KBM-7 (cell line): ENCODE measurements around the gene CTNND2.

Experiments used
- DNase-seq: peaks from one replicate; pipeline ENCODE4 v3.0.0-alpha.2; 2015
- in situ Hi-C: fragments of 300-500 bp; cut with MboI; formaldehyde crosslinking; loops from 2 replicates; pipeline ENCODE4 v1.14.3; 2020; ENCODE audit warnings: low sequenced_read_pairs, low pct_unique_long_range_greater_than_20kb, mixed read lengths

The CTNND2 gene

GRCh38 chr5:10981932-10982331 is 922.3 kb downstream of the CTNND2 start:
- no peak for DNase-seq
- in situ Hi-C loops: no loop called here

- in situ Hi-C loops: no loop called here
- DNase-seq: peak; percentile 15
These were observed 927.2 kb downstream of the CTNND2 start for GRCh38 chr5:10977011-10977410.

GRCh38 chr5:10975945-10976344 is 928.3 kb downstream of the CTNND2 start:
- in situ Hi-C loops: no loop called here

DNA sequence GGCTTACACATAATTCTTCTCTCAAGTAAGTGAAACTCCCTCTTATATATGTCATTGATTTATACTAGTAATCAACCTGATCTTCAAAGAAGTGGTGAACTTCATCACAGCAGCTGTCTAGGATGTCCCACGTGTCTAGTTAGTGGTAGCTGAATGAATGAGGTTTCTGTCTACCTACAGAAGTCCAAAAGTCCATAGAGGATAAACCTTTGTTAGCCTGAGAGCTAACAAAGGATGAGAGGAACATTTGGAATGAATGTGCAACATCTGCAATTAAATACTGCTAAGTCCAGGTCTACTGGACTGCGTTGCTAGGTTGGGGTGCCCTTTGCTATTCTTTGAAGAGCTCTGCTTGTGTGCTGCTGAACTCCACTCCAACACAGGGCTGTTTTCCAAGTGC is 929.4 kb downstream of the CTNND2 start:
- in situ Hi-C loops: no loop called here
- no peak for DNase-seq

More at GRCh38 chr5:10975945-10976344, 928.3 kb downstream of the CTNND2 start:
- no peak for DNase-seq

DNA sequence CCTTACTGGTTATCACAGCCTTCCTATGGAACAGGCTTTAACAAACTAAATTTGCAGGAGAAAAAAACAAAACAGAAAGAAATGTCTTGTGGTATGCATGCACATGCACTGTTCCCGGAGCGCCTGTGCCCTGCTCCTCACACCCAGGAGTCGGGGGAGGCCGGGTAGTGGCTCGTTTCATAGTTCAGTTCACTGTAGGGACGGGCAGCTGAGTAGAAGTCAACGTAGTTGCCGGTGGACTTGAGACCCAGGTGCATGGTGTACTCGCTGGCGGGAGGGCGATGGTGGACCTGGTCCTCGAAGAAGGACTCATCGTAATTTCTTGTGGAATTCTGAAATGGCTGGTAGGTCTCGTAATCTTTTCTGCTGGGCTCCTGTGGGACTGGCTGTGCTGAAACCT is 930.9 kb downstream of the CTNND2 start:
- DNase-seq: no peak
- in situ Hi-C loops: no loop called here

GRCh38 chr5:10969684-10970180 is 934.5 kb downstream of the CTNND2 start:
- no peak for DNase-seq
- in situ Hi-C loops: no loop called here

- in situ Hi-C loops: no loop called here
- DNase-seq: no peak
These were observed 939.4 kb downstream of the CTNND2 start for GRCh38 chr5:10964806-10965205.

- in situ Hi-C loops: no loop called here
- no peak for DNase-seq
These were observed 945.5 kb downstream of the CTNND2 start for GRCh38 chr5:10958728-10959127.

DNA sequence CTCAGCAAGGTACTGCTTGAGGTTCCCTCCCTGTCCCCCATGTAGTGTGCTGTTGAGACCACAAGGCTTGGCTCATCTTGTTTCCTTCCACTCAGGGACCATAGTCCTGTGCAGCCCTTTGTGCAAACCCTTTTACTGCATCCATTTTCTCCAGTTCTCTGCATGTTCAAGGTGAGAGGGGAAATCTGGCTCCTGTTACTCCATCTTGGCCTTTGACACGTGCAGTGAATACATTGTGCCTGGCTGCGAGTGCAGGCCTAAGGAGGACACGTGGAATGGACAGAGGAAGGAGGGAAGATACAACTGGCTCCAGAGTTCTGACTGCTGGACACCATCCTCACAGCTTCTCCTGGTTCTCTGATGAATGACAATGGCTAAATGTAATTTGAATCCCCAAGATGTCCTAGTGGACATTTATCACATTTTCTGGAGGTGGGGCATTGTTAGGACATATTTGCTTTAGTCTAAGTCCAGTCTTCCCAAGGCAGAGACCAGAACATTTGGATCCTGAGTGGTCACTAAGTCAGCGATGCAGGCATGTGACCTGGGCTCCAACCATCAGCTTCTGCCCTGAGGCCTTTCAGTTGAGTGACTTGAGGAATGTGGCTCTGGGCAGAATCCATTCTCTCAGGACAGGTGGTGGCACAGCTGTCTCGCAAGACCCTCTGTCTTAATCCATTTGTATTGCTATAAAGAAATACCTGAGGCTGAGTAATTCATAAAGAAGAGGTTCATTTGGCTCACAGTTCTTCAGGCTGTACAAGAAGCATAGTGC is 954.2 kb downstream of the CTNND2 start:
- in situ Hi-C loops: no loop called here
- no peak for DNase-seq

- no peak for DNase-seq
- in situ Hi-C loops: no loop called here
These were observed 958.2 kb downstream of the CTNND2 start for GRCh38 chr5:10946050-10946449.

- DNase-seq: no peak
- in situ Hi-C loops: no loop called here
These were observed 962.3 kb downstream of the CTNND2 start for GRCh38 chr5:10941900-10942299.

- no peak for DNase-seq
- in situ Hi-C loops: no loop called here
These were observed 968.0 kb downstream of the CTNND2 start for GRCh38 chr5:10936081-10936855.

- DNase-seq: no peak
These were observed 968.7 kb downstream of the CTNND2 start for GRCh38 chr5:10935536-10935935.

GRCh38 chr5:10934783-10935355 is 969.4 kb downstream of the CTNND2 start:
- DNase-seq: no peak
- in situ Hi-C loops: no loop called here

More at GRCh38 chr5:10935536-10935935, 968.7 kb downstream of the CTNND2 start:
- in situ Hi-C loops: no loop called here

GRCh38 chr5:10933121-10933520 is 971.1 kb downstream of the CTNND2 start:
- in situ Hi-C loops: no loop called here
- DNase-seq: no peak

DNA sequence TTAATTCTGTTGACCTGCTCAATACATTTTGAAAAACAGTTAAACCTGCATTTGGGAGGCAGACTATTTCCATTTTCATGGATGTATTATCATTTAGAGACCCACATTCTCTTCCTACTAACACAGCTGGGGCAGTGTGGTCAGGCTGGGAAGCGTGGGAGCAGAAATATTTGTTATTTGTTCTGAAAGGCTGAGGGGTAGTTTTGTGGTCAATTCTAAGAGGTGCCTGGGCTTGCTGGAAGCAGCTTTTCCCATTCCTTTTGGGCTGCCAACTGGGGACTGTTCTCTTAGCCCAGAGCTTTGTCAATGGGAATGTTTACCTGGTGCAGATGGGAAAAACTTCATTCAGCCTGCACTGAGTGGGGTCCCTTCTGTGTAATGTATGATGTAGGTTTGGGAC is 971.8 kb downstream of the CTNND2 start:
- DNase-seq: no peak
- in situ Hi-C loops: no loop called here

- no peak for DNase-seq
- in situ Hi-C loops: no loop called here
These were observed 976.6 kb downstream of the CTNND2 start for GRCh38 chr5:10927608-10928007.

DNA sequence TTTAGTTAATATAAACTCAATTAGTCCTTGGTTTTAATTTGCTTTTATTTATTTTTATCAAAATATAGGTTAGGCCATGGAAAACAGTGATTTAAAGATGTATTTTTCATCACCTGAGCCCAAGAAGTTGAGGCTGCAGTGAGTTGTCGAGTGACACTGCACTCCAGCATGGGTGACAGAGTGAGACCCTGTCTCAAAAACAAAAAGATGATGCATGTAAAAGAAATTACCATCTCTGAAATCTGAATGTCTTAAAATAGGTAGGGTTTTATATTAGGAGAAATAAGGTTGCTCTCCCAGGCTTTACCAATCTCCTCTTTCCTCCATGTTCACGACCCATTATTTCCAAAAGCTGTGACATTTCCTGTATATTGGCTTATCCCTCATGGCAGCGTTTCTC is 980.9 kb downstream of the CTNND2 start:
- in situ Hi-C loops: no loop called here
- no peak for DNase-seq
